Amygdala (tissue), 56 donors: ENCODE data around the gene QSER1.
"Not testable (repeated sequence)": the region's sequence is repeated elsewhere in the genome, so short reads cannot be mapped to it uniquely, and the experiment has no call there.

Experiments used
- DNase-seq, 56 donors: peaks; one replicate each; lab custom pipeline; 2025; lab: John Stamatoyannopoulos, UW

Gene QSER1

GRCh38 chr11:32892355-32893092 lies at the start of gene QSER1:
QSER1 (plus strand) TSS chr11:32892811; CDS start chr11:32893126, 315 bp downstream.
- peak in 49 of 56 donors; percentile 37 to 90 (median 71) for DNase-seq

DNA sequence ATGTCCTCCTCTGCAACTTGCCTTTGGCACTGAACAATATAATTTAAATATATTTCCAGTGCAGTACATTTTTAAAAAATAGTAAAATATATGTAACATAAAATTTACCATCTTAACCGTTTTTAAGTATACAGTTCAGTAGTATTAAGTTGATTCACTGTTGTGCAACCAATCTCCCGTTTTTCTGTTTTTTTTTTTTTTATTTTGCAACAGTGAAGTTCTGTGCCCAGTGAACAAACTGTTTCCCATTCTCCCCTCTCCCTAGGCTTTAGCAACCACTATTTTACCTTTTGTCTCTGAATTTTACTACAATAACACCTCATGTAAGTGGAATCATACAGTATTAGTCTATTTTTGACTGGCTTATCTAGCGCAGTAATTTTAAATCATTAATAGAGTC lies 49.1 kb upstream of the QSER1 start:
- DNase-seq = no peak

DNA sequence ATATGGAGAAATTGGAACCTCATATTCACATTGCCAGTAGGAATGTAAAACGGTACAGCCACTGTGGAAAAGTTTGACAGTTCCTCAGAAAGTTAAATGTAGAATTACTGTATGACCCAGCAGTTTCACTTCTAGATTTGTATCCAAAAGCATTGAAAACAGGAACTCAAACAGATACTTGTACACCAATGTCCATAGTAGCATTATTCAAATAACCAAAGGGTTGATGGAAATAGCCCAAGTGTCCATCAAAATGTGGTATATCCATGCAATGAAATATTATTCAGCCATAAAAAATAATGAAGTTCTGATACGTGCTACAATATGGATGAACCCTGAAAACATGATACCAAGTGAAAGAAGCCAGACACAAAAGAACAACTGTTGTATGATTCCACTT lies 45.1 kb upstream of the QSER1 start:
- no peak for DNase-seq

GRCh38 chr11:32849761-32850160 lies 42.9 kb upstream of the QSER1 start:
- no peak for DNase-seq

DNA sequence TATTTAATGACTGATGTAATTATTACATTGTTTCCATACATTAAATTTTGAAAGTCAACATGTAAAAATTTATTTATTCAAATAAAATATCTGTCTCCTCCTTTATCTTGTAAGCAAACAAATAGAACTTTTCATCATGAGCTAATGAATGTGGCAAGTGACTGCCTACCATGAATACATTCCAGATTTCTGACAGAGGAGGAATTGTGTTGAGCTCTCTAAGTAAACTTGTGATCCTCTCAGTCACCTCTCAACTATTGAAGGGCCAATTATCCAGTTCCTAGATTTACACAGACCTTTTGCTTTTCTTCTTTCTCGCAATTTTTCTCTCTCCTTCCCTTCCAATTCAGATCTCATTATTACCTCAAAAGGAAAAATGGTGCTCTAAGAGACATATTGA lies 41.4 kb upstream of the QSER1 start:
- no peak for DNase-seq

- no peak for DNase-seq
These were observed 40.4 kb upstream of the QSER1 start for GRCh38 chr11:32852207-32852606.

DNA sequence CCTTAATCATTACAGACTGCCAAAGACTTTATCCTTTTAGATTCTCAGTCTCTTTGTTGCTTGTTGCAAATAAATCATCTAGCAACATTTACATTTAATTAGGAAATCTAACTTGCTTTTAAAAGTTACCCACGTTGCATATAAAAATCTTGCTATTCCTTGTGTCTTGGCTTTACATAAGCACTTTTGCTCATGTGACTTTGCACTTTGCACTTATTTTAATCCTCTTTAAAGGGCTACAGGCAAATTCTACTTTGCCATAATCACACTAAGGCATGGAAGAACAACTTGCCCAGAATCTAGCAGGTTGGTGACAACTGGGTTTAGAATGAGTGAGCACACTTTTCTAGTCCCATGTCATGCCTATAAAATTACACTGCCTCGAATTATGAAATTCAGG lies 37.0 kb upstream of the QSER1 start:
- DNase-seq = no peak

GRCh38 chr11:32858731-32859130 lies 33.9 kb upstream of the QSER1 start:
- DNase-seq = no peak

DNA sequence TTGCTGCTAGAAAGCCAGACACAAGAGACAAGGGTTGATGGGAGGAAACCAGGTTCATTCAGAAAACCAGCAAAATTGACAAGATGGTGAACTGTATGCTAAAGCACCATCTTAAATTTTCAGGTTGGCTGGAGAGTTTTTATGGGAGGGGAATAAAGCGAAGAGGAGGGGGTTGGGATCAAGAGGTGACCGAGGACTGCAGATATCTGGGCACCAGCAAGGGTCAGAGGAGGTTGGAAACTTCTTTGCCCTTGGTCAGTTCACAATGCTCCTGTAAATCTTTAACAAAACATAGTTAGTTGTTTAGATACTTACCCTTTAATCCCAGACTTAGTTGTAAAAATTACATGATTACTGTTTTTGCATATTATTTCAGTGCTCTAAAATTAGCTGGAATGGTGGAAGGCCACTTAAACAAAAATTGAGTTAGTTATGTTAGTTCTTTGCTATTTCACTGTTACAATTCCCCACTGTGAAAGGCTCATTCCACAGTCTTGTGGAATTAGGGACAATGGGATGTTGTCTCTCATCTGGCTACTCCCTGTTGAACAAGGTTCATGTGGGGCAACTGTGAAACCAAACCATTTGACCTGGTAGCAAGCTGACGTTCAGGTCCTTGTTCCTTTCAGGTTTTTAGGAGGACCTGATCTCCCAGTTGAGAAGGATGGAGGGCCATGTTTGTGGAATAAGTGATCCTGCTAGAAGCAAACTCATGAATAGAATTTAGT lies 30.6 kb upstream of the QSER1 start:
- DNase-seq = no peak

GRCh38 chr11:32864555-32864954 lies 28.1 kb upstream of the QSER1 start:
- no peak for DNase-seq

DNA sequence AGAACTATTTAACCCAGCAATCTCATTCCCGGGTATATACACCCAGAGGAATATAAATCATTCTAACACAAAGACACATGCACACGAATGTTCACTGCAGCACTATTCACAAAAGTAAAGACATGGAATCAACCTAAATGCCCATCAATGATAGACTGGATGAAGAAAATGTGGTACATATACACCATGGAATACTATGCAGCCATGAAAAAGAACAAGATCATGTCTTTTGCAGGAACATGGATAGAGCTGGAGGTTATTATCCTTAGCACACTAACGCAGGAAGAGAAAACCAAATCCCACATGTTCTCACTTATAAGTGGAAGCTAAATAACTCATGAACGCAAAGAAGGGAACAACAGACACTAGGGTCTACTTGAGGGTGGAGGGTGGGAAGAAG lies 23.9 kb upstream of the QSER1 start:
- DNase-seq = not testable (repeated sequence)

DNA sequence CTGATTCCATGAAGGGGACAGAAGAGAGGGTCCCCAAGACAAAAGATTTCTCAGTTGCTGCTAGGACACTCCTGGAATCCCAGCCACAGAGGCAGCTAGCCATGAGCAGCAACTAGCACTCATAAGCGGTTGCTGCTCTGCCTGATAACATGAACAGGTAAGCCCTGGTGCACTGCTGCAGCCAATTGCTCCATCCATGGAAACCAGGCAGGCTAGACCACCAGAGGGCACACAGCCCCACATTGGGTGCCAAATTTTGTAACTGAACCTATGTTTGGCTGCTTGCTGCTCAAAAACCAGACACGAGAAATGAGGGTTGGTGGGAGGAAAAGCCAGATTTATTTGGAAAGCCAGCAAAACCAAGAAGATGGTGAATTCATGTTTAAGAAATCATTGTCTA lies 21.9 kb upstream of the QSER1 start:
- DNase-seq = peak in 1 of 56 donors; percentile 0

DNA sequence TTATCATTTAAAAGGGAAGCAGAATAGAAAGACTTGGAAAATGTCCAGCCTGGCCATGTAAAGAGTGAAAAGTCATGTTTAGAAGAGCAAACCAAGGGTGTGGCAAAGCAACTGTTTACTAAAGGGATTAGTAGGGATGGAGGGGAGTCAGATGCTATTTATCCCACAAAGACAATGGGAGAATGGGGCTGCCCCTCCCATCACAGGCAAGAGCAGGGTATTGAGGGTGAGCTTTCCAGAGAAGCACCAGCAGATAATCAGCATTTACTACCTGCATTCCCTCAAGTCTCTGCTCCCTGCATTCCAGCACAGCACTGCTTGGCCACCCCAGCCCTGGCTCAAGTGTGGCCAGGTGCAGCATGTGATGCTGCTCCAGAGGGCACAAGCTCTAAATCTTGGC lies 18.5 kb upstream of the QSER1 start:
- no peak for DNase-seq

DNA sequence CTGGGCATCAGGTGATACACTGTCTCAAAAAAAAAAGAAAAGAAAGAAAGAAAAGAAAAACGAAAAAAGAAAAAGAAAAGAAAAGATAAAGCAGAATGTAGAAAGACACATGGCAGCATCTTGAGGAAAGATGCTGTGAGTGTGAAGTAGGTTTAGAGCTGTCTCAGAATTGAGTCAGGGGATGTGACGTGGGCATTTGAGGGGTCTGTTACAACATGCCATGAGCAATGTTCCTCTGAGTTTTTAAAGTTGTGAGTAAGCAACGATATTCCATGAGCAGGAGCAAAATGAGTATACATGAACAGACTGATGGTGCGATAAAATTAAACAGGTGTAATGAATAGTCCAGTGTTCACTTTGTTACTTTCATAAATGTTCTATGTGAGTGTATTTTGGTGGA lies 11.3 kb upstream of the QSER1 start:
- no peak for DNase-seq

GRCh38 chr11:32883421-32883820 lies 9.2 kb upstream of the QSER1 start:
- DNase-seq = no peak

GRCh38 chr11:32884023-32884422 lies 8.6 kb upstream of the QSER1 start:
- DNase-seq = no peak

- no peak for DNase-seq
These were observed 7.7 kb upstream of the QSER1 start for GRCh38 chr11:32884770-32885384.

DNA sequence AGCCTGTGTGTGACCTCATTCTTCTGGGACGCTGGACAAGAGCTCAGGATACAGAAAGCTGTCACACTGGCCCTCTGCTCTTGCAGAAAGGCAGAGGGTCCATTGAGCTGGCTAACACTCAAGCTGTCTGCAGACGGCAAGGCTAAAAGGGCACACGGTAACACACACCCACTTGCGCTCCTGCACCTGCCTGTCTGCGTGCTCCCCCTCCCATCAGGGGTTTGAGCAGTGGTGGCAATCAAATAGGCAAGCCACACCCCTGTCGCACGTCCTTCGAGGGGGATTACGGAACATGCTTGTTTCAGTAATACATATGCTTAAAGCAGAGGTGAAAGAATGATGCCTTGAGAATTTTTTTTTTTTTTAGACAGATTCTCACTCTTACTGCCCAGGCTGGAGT lies 7.1 kb upstream of the QSER1 start:
- DNase-seq = no peak

DNA sequence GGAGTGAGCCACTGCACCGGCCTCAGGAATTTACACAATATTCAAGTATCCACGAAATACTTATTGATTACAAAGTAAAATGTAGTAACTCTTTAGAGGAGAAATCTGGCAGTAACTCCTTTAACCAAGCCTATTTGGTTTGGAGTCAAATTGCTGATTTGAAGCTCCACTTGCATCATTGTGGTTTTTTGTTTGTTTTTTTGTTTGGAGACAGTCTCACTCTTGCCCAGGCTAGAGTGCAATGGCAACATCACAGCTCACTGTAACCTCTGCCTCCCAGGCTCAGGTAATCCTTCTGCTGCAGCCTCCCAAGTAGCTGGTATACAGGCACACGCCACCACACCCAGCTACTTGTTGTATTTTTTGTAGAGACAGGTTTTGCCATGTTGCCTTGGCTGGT lies 6.4 kb upstream of the QSER1 start:
- no peak for DNase-seq

GRCh38 chr11:32887707-32888383 lies 4.8 kb upstream of the QSER1 start:
- DNase-seq = not testable (repeated sequence)

- DNase-seq = not testable (repeated sequence)
These were observed 4.3 kb upstream of the QSER1 start for GRCh38 chr11:32888384-32888710.
